K562 (cell line): ENCODE results near the gene INTS2. TPM values are rescaled to one million over a fixed set of nuclear protein-coding genes. Genes with fewer than 3 reads are reported as not detected.
A peak's percentile ranks its signal among the peaks of the same experiment; 100 is the strongest.

Experiments used
- CBX5 ChIP-seq: IDR thresholded peaks from 2 replicates; pipeline ENCODE4 v1.6.1; 2014; ENCODE audit warnings: low read depth, borderline replicate concordance
- CTBP1 ChIP-seq: fragments of 450-650 bp; IDR thresholded peaks from 2 replicates; pipeline ENCODE4 v1.6.1; 2016; ENCODE audit warnings: borderline replicate concordance
- GTF2E2 ChIP-seq: fragments of 200-800 bp; sonication (Bioruptor generic); IDR thresholded peaks from 2 replicates; pipeline ENCODE4 v1.6.1; 2016; ENCODE audit warnings: missing genetic modification characterization, missing compliant biosample characterization
- IFI16 ChIP-seq: fragments of 250-450 bp; sonication (Bioruptor Pico); IDR thresholded peaks from 2 replicates; pipeline ENCODE4 v2.1.2; 2022; ENCODE audit warnings: mild to moderate bottlenecking, inconsistent platforms
- KLF10 ChIP-seq: fragments of 250-450 bp; sonication (Bioruptor Pico); IDR thresholded peaks from 2 replicates; pipeline ENCODE4 v1.6.1; 2021; ENCODE audit warnings: matching md5 sums
- NCOR1 ChIP-seq: fragments of 450-650 bp; IDR thresholded peaks from 2 replicates; pipeline ENCODE4 v1.6.1; 2016; ENCODE audit warnings: mild to moderate bottlenecking, moderate library complexity
- PML ChIP-seq: IDR thresholded peaks from 2 replicates; pipeline ENCODE4 v1.6.1; 2012; ENCODE audit warnings: low read length, inconsistent platforms
- THRAP3 ChIP-seq: fragments of 450-650 bp; IDR thresholded peaks from 2 replicates; pipeline ENCODE4 v1.6.1; 2016; ENCODE audit warnings: mild to moderate bottlenecking, inconsistent platforms, borderline replicate concordance
- ZNF224 ChIP-seq: sonication (generic); formaldehyde crosslinking; IDR thresholded peaks from 2 replicates; pipeline ENCODE4 v1.8.0; 2022; ENCODE audit warnings: mild to moderate bottlenecking, missing genetic modification reagents
- ZNF644 ChIP-seq: fragments of 200-800 bp; sonication (Bioruptor generic); IDR thresholded peaks from 2 replicates; pipeline ENCODE4 v1.6.1; 2016; ENCODE audit warnings: low read depth, missing genetic modification characterization, missing compliant biosample characterization
- ZNF668 ChIP-seq: fragments of 250-450 bp; sonication (Bioruptor Pico); IDR thresholded peaks from 2 replicates; pipeline ENCODE4 v1.8.0; 2022; ENCODE audit warnings: mild to moderate bottlenecking, inconsistent platforms
- ZNF79 ChIP-seq: fragments of 250-450 bp; sonication (Bioruptor Pico); IDR thresholded peaks from 2 replicates; pipeline ENCODE4 v1.4.0; 2020; ENCODE audit warnings: low read depth, mild to moderate bottlenecking, moderate library complexity
- polyA plus RNA-seq, 8 experiments: library from polyadenylated mRNA; depleted of rRNA in 4 of 8; stranded (reverse) in 5 of 8; unstranded in 3 of 8; fragments of >200 nt; fragmentation: Nextera tagmentation in 2 of 8; fragmentation: Illumina TruSeq in 1 of 8; extraction: Ambion mirVana in 2 of 8; extraction: Trizol in 1 of 8; gene quantifications; 2 replicates each; pipeline versions ENCODE4 v1.2.1 to v1.2.3, GENCODE V29; 2011 to 2014; ENCODE audit warnings: inconsistent platforms in 1 of 8, missing spikeins in 1 of 8
- total RNA-seq, 7 experiments: library from RNA; depleted of rRNA in 6 of 7; stranded (reverse); fragments of >200 nt in 6 of 7; fragmentation: Illumina TruSeq in 2 of 7; extraction: Trizol in 2 of 7; gene quantifications; 2 replicates each; pipeline versions ENCODE4 v1.2.1 to v1.2.3, GENCODE V29; 2011 to 2021; ENCODE audit warnings: low replicate concordance in 1 of 7
- TF ChIP-seq, protein P1 (sequence below): IDR thresholded peaks from 2 replicates; pipeline ENCODE4 v1.6.1; 2014; ENCODE audit warnings: antibody characterized with exemption
- TF ChIP-seq, protein P2 (sequence below): IDR thresholded peaks from 3 replicates; pipeline ENCODE4 v1.6.1; 2011; ENCODE audit warnings: borderline replicate concordance, mild to moderate bottlenecking; ENCODE audit not compliant: insufficient read length, insufficient read depth
- TF ChIP-seq, protein P3 (sequence below): fragments of 450-650 bp; IDR thresholded peaks from 2 replicates; pipeline ENCODE4 v1.6.1; 2016; ENCODE audit warnings: low read depth, mild to moderate bottlenecking, moderate library complexity
- TF ChIP-seq, protein P4 (sequence below), 2 experiments: fragments of 450-650 bp in 1 of 2; sonication (generic) in 1 of 2; formaldehyde crosslinking in 1 of 2; IDR thresholded peaks in 1 of 2; conservative IDR thresholded peaks in 1 of 2; 2 replicates each; pipeline versions ENCODE4 v1.6.1 to v1.8.1; 2016 to 2023; ENCODE audit warnings: mild to moderate bottlenecking in 2 of 2, moderate library complexity in 2 of 2, inconsistent platforms in 1 of 2, missing genetic modification reagents in 1 of 2
- TF ChIP-seq, protein P5 (sequence below): sonication (generic); formaldehyde crosslinking; IDR thresholded peaks from 2 replicates; pipeline ENCODE4 v1.8.0; 2022; ENCODE audit warnings: missing genetic modification reagents, mild to moderate bottlenecking, borderline replicate concordance
- TF ChIP-seq, protein P6 (sequence below): fragments of 450-650 bp; IDR thresholded peaks from 2 replicates; pipeline ENCODE4 v1.6.1; 2017; ENCODE audit warnings: mild to moderate bottlenecking, moderate library complexity
- TF ChIP-seq, protein P7 (sequence below): fragments of 450-650 bp; IDR thresholded peaks from 2 replicates; pipeline ENCODE4 v1.7.0; 2016; ENCODE audit warnings: borderline replicate concordance

INTS2 gene
- total and polyA plus RNA-seq, 9 of the 15 experiments (the other 6 are each of a cell fraction or from before 2014, with no cell fraction given) = 4.8 to 24.7 (median 12.8) TPM

DNA sequence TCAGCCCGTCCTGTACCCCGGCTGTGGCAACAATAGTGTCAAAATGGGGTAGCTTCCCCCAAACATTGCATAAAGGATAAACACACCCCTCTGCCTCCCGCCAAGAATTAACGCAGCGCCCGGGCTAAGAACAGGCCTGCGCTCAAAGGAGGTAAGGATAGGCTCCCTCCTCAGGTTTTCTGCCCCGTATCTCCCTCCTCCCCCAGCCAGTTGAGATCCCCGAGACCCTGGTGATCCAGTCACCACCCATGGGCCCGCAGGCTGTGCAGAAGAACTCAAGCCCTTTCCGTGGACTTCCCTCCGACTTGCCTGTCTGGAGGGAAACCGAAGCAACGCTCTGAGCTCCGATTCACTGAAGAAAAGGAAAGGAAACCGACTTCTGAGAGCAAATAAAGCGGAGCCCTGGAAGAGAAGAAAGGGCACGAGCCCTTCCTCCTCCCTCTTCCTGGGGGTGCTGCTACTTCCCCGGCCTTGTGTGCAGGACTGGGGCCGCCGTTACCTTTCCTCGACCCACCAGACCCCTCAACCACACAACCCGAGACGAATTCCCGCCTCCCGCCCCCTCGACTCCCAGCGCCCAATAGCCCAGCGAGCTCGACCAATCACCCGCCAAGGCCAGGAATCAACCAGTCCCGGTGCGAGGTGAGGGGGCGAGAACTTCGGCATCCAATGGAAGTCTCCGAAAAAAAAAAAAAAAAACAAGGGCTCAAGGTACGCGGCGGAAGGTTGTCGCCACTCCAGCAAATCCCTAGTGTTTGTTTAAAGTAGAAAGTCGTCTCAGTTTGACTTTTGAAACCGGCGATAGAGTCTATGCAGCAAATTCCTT is 64.6 kb downstream of the INTS2 start, which contains the start of gene BRIP1 (continued):
- TF ChIP-seq, protein P1, sequence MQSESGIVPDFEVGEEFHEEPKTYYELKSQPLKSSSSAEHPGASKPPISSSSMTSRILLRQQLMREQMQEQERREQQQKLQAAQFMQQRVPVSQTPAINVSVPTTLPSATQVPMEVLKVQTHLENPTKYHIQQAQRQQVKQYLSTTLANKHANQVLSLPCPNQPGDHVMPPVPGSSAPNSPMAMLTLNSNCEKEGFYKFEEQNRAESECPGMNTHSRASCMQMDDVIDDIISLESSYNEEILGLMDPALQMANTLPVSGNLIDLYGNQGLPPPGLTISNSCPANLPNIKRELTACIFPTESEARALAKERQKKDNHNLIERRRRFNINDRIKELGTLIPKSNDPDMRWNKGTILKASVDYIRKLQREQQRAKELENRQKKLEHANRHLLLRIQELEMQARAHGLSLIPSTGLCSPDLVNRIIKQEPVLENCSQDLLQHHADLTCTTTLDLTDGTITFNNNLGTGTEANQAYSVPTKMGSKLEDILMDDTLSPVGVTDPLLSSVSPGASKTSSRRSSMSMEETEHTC = no peak
- TF ChIP-seq ZNF644 (no peak), ZNF224 (CRISPR knock-in tag) (no peak), GTF2E2 (peak; percentile 94), NCOR1 (no peak), PML (peak; percentile 82), THRAP3 (no peak), IFI16 (CRISPR knock-in tag) (no peak), CBX5 (no peak), CTBP1 (no peak), KLF10 (CRISPR knock-in tag) (no peak), ZNF79 (CRISPR knock-in tag) (no peak), ZNF668 (CRISPR knock-in tag) (no peak)
- TF ChIP-seq, protein P2, sequence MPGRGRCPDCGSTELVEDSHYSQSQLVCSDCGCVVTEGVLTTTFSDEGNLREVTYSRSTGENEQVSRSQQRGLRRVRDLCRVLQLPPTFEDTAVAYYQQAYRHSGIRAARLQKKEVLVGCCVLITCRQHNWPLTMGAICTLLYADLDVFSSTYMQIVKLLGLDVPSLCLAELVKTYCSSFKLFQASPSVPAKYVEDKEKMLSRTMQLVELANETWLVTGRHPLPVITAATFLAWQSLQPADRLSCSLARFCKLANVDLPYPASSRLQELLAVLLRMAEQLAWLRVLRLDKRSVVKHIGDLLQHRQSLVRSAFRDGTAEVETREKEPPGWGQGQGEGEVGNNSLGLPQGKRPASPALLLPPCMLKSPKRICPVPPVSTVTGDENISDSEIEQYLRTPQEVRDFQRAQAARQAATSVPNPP = no peak
- TF ChIP-seq, protein P3, sequence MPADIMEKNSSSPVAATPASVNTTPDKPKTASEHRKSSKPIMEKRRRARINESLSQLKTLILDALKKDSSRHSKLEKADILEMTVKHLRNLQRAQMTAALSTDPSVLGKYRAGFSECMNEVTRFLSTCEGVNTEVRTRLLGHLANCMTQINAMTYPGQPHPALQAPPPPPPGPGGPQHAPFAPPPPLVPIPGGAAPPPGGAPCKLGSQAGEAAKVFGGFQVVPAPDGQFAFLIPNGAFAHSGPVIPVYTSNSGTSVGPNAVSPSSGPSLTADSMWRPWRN = no peak
- TF ChIP-seq, protein P4, sequence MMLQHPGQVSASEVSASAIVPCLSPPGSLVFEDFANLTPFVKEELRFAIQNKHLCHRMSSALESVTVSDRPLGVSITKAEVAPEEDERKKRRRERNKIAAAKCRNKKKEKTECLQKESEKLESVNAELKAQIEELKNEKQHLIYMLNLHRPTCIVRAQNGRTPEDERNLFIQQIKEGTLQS (IDR thresholded peaks at IDR 0.05) = no peak
- TF ChIP-seq, protein P4 (CRISPR knock-in tag; conservative IDR thresholded peaks at IDR 0.05) = no peak
- TF ChIP-seq, protein P5, sequence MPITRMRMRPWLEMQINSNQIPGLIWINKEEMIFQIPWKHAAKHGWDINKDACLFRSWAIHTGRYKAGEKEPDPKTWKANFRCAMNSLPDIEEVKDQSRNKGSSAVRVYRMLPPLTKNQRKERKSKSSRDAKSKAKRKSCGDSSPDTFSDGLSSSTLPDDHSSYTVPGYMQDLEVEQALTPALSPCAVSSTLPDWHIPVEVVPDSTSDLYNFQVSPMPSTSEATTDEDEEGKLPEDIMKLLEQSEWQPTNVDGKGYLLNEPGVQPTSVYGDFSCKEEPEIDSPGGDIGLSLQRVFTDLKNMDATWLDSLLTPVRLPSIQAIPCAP (CRISPR knock-in tag) = no peak
- TF ChIP-seq, protein P6, sequence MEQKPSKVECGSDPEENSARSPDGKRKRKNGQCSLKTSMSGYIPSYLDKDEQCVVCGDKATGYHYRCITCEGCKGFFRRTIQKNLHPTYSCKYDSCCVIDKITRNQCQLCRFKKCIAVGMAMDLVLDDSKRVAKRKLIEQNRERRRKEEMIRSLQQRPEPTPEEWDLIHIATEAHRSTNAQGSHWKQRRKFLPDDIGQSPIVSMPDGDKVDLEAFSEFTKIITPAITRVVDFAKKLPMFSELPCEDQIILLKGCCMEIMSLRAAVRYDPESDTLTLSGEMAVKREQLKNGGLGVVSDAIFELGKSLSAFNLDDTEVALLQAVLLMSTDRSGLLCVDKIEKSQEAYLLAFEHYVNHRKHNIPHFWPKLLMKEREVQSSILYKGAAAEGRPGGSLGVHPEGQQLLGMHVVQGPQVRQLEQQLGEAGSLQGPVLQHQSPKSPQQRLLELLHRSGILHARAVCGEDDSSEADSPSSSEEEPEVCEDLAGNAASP = no peak
- TF ChIP-seq, protein P7, sequence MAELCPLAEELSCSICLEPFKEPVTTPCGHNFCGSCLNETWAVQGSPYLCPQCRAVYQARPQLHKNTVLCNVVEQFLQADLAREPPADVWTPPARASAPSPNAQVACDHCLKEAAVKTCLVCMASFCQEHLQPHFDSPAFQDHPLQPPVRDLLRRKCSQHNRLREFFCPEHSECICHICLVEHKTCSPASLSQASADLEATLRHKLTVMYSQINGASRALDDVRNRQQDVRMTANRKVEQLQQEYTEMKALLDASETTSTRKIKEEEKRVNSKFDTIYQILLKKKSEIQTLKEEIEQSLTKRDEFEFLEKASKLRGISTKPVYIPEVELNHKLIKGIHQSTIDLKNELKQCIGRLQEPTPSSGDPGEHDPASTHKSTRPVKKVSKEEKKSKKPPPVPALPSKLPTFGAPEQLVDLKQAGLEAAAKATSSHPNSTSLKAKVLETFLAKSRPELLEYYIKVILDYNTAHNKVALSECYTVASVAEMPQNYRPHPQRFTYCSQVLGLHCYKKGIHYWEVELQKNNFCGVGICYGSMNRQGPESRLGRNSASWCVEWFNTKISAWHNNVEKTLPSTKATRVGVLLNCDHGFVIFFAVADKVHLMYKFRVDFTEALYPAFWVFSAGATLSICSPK = no peak
